Astrocyte of the cerebellum (primary cell): ENCODE measurements around the gene CGNL1.
A peak's percentile ranks its signal among the peaks of the same experiment; 100 is the strongest.

Source experiments
- DNase-seq: peaks from one replicate; pipeline ENCODE4 v3.0.0-alpha.2; 2011; ENCODE audit warnings: low read depth
- H3K4me3 ChIP-seq: 2 replicates; pipeline ENCODE4 v1.5.1; 2011; ENCODE audit warnings: mild to moderate bottlenecking, low read depth, low read length, moderate library complexity
- in situ Hi-C: cut with HindIII; loops from 2 replicates; pipeline ENCODE4 v1.10.0; 2017; ENCODE audit warnings: low sequenced_read_pairs
- TF ChIP-seq, protein P1 (sequence below): IDR thresholded peaks from 2 replicates; pipeline ENCODE4 v1.5.1; 2012; ENCODE audit warnings: low read length, low read depth, moderate library complexity, mild to moderate bottlenecking; ENCODE audit errors: missing control alignments

The CGNL1 gene

DNA sequence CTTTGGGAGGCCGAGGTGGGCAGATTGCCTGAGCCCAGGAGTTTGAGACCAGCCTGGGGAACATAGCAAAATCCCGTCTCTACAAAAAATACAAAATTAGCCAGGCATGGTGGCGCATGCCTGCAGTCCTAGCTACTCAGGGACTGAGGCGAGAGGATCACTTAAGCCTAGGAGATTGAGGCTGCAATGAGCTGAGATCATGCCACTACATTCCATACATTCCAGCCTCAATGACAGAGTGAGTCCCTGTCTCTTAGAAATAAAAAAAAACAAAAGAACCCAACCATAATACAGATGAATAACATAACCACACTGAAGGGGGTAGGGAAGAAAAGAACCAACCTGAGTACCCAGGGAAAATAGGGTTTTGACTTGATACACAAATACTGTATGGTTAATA, 19.7 kb upstream of the CGNL1 start:
- no peak for DNase-seq
- no peak overlapping the region for H3K4me3 ChIP-seq
- in situ Hi-C loops: no loop called here
- TF ChIP-seq, protein P1, sequence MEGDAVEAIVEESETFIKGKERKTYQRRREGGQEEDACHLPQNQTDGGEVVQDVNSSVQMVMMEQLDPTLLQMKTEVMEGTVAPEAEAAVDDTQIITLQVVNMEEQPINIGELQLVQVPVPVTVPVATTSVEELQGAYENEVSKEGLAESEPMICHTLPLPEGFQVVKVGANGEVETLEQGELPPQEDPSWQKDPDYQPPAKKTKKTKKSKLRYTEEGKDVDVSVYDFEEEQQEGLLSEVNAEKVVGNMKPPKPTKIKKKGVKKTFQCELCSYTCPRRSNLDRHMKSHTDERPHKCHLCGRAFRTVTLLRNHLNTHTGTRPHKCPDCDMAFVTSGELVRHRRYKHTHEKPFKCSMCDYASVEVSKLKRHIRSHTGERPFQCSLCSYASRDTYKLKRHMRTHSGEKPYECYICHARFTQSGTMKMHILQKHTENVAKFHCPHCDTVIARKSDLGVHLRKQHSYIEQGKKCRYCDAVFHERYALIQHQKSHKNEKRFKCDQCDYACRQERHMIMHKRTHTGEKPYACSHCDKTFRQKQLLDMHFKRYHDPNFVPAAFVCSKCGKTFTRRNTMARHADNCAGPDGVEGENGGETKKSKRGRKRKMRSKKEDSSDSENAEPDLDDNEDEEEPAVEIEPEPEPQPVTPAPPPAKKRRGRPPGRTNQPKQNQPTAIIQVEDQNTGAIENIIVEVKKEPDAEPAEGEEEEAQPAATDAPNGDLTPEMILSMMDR: no peak

DNA sequence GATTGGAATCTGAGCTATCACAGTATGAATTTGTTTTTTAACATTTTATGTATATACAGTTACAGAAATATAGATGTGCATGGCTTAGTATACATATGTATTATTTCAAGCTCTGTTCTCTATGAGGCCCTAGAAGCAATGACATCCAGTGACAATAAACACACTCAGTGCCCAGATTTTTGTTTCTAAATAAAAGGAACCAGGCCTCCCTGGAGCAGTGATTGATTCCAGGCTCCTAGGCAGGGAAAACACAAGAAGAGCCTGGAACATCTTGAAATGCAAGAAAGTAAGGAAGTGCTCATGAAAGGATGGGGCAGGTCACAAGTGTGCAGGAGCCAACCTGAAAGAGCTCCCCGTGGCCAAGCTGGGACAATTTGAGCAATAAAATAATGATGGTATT, 18.5 kb upstream of the CGNL1 start:
- TF ChIP-seq, protein P1: no peak
- H3K4me3 ChIP-seq: no peak overlapping the region
- DNase-seq: no peak
- in situ Hi-C loops: no loop called here

DNA sequence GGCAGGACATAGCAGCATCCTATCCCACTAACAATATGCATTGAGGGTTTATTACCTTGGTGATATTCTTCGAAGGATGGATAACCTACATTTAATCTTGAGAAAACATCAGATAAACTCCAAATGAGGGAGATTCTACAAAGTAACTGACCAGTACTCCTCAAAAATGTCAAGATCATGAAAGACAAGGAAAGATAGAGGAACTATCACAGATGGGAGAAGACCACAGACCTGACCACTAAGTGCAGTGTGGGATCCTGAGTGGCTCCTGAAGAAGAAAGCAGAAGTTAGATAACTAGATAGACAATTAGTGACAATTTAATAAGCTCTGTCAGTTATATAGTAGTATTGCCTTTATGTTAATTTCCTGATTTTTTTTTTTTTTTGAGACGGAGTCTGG, 17.7 kb upstream of the CGNL1 start:
- in situ Hi-C loops: no loop called here
- DNase-seq: no peak
- H3K4me3 ChIP-seq: no peak overlapping the region
- TF ChIP-seq, protein P1: no peak

DNA sequence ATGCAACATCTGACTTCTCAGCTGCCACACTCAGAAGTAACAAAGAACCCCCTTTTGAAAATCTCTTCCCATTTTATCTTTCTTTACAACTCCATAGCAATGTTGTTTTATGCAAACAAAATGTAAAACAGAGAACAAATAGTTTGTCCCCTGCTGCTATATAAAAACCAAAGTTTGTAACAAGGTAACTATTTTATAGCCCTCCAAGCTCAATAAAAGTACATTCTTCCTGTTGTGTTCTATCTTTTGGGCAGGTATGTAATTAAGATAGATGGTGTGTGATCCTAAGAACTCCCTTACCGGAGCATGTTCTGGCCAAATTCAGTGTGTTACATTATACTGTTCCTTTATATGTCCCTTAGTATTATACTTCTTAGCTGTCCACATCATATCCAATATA, 12.6 kb upstream of the CGNL1 start:
- TF ChIP-seq, protein P1: no peak

DNA sequence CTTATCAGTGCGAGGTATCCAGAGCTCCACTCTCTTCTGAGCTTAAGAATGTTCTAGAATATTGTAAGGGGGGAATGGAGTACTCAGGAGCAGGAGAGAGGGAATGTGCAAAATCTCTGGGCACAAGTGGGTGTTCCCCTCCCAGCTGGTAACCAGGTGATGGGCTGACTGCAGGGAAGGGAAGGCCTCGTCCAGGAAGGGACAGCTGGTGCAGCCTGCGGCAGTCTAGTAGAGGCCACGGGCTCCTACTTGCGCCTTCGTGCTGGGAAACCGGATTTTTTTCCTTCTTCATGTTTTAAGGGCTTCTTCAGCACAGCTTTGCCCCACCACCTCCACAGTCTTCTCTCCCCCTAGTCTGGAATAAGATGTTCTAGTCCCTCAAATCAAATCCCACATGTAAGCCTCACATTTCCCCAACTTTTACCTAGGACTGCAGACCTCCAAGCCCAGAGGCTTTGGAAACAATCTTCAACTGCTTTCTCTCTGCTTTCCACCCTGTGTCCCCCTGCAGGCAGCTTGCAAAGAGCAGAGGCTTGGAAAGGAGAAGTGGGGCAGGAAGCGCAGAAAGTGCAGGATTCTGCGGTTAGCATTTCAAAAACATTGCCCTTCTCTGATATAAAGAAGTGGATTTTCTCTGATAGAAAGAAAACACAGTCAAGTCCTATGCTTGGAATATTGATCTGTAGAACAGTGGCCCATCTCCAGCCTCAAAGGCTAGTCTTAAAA, 11.9 kb upstream of the CGNL1 start:
- no peak overlapping the region for H3K4me3 ChIP-seq
- no peak for DNase-seq
- TF ChIP-seq, protein P1: peak; percentile 82
- in situ Hi-C loops: no loop called here

More for the DNA sequence above, 12.6 kb upstream of the CGNL1 start:
- in situ Hi-C loops: no loop called here
- H3K4me3 ChIP-seq: no peak overlapping the region
- no peak for DNase-seq

DNA sequence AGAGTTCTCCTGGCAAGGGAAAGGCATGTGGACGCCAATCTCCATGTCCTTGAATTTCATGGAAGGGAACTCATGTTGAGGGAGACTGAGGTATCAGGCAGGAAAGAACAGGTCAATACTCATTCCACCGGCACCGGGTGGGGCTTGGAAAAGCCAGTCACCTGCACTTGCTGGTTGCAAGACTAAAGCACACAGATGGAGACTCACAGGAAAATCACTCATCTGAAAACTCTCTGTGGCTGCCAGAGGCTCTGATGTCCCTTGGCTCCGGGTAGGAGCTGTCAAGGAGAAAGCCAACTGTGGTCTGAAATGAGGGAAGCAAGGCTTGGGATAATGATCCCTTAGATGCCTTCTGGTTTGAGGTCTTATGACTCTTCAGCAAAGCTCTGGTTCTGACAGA, 8.7 kb upstream of the CGNL1 start:
- H3K4me3 ChIP-seq: no peak overlapping the region
- in situ Hi-C loops: no loop called here
- TF ChIP-seq, protein P1: no peak
- no peak for DNase-seq

DNA sequence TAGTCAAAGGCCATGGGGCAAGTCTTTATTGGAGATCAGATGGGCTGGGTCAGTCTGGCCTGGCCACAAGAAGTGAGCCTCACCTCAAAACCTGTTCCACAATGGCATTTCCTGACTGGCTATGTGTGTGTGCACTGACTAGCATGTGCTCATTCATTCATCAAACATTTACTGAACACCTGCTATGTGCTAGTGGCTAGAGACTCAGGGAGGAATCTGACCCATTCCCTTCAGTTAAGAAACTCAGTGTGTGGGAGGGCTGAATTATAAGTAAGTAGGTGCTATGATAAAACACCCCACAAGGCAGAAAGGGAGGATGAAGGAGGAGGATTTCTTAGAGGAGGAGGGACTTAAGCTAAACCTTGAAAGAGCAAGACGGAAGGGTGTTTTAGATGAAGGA, 5.4 kb upstream of the CGNL1 start:
- H3K4me3 ChIP-seq: no peak overlapping the region
- TF ChIP-seq, protein P1: no peak
- in situ Hi-C loops: no loop called here
- DNase-seq: no peak
